Activated CD4-positive, alpha-beta T cell treated with anti-CD3 and anti-CD28 coated beads for 1 hour (primary cell): Measurements from ENCODE around the gene HHATL.
A peak's percentile ranks its signal among the peaks of the same experiment; 100 is the strongest.
"Not testable (repeated sequence)": the region's sequence is repeated elsewhere in the genome, so short reads cannot be mapped to it uniquely, and the experiment has no call there.

Experiments
- DNase-seq: peaks from one replicate; pipeline ENCODE4 v3.0.0-alpha.2; 2020

Gene HHATL

DNA sequence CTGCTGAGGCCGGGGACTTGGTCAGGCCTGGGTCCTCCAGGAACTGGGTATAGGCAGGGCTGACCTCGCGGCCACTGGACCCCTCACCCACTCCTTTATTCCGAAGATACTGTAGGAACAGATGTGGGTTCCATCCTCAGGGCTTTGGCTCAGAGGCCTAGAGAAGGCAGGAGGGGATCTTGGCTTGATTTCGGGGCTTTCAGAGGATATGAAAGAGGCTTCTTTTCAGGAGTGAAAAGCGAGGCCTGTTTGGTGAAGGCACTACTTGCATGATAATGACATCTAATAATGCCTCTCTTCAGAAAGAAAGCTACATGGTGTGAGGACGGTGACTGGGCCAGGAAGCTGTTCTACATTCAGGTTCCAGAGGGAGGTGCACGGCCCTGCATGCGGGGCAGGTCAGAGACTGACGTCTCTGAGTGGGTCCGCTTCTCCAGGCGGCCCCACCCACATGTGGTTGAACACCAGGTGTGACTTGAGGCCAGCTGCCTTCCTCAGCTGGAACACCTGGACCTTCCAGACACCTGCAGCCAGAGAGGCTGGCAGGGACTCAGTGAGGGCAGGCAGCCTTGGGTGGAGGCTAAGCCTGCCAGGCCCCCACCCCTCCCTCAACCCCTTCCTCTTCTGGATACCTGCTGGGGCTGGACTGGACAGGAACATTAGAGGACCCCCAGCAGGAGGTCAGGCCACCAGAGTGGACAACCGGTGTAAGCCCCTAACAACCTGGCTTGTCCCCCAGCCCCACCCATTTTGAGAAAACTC is 31.1 kb upstream of the HHATL start:
- DNase-seq: peak; percentile 7

DNA sequence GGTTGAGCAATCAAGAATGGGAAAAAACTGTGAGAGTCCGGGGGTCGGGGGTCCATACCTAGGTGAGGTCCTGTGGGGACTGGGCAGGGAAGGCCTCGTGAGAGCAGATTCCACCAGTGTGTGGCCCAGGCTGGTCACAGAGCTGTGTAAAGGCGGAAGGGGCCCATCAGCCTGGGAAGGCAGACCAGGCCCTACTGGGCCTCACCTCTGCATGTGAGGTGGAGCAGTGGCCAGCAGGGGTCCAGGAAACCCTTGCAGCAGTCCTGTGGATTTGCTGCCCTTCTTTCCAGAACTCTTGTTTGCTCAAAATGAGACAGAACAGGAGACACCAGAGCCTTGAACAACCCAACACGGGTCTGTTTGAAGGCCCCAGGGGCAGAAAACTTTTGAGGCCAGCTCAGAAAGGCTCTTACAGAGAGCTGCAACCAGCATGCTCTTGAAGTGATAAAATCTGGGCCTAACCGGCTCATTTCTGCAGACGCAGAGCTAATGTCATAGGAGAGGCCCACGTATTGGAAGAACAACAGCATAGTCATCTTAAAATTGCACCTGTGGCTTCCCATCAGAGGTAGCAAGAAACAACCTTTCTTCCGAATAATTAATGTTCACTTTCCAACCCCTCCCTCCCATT is 30.3 kb upstream of the HHATL start:
- peak; percentile 2 for DNase-seq

DNA sequence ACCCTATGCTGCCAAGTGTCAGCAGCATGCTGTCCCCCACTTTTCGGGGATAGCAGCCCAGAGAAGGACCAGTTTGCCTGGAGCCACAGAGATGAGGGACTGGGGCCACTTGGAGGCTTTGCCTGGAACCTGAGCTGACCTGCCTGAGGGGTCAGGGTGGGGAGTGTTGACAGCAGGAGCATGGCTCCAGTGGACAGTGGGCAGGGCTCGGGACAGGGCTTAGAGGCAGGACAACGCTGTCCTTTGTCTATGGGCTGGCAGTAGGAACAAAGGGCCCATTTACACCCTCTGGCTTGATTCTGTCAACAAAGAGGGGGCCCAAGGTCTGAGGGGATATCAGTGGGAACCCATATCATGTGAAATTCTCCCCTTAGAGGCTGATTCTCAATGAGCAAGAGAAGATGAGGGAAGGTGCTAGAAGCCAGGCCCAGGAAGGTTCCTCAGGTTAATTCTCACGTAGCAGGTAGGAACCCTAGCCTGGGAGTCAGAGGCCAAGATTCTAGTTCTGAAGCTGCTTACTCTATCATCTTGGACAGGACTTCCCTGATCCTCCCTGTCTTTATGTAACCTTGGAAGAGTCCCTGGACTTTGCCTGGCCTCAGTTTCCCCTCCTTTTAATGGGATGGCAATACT is 29.7 kb upstream of the HHATL start:
- no peak for DNase-seq

DNA sequence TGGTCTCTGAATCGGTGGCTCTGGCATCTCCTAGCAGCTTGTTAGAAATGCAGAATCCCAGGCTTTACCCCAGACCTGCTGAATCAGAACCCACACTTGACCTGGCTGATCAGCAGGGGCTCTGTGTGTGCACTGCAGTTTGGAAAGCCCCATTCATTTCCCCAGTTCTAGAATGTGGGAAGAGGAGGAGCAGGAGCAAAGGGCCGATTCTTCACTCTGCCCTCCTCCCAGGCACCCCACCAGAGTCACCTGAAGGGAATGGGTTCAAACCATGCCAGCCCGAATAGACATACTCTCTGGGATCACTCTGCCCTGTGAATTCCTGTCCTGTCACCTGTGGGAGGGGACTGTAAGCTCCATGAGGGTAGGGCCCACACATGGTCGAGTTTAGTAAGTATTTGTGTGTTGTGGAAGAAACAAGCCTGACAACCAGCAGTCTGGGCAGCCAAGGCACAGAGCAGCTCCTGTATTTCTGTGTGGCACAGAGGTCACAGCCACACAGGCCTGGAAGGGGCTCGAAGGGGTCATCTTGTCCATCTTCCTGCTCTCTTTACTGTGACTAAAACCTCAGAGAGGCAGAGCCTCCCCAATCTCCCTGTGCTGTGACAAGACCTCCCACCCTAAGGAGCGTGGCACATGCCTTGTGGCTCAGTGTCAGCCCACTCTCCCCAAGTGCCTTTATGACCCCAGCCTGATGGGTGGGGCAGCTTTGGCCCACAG is 29.0 kb upstream of the HHATL start:
- DNase-seq: peak; percentile 0

DNA sequence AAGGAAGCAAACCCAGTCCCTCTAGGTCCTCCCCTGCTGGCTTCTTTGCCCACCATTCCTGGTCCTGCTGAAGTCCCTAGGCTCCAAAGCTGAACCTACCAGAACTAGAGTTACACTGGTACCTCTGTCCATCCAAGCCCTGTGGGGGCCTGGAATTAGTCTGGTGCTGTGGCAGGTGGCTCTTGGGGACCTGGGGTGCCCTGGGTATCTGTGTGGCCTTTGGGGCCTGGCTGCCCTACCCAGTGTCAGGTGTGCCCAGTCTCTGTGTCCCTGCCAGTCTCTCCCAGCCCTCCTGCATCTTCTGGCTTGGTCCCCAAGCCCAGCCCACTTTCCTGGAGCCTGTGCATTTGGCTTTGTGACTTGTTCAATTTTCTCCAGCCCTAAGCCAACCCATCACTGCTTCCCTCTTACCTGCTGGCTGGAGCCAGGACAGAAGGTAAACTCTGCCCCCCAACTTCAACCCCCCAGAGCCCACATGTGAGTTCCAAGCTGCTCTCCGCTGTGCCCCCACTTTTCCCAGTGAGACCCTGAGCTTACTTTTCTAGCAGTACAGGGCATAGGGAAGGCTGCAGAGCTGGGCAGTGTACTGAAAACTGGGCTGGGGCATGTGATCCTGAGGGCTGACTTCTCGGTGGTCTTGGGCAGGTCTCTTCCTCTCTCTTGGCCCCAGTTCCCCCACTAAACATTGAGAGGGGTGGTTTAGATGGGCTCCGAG is 28.3 kb upstream of the HHATL start:
- DNase-seq: peak; percentile 1

DNA sequence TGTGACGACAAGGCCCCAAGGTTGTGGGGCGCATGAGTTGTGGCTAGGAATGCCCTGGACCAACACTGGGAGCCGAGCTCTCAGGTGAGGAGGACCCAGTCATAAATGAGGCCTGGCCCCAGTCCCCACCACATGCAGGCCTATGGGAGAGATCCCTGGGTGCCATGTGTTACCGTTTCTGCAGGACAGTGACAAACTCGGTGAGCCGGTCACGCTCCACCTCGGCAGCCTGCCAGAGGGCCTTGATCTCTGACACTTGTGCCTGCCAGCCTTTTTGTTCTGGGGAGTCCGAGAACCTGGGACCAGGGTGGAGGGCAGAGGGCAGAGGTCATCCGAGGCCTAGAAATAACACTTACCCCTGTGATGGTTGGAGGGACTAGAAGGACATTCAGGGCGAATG is 27.7 kb upstream of the HHATL start:
- DNase-seq: no peak

DNA sequence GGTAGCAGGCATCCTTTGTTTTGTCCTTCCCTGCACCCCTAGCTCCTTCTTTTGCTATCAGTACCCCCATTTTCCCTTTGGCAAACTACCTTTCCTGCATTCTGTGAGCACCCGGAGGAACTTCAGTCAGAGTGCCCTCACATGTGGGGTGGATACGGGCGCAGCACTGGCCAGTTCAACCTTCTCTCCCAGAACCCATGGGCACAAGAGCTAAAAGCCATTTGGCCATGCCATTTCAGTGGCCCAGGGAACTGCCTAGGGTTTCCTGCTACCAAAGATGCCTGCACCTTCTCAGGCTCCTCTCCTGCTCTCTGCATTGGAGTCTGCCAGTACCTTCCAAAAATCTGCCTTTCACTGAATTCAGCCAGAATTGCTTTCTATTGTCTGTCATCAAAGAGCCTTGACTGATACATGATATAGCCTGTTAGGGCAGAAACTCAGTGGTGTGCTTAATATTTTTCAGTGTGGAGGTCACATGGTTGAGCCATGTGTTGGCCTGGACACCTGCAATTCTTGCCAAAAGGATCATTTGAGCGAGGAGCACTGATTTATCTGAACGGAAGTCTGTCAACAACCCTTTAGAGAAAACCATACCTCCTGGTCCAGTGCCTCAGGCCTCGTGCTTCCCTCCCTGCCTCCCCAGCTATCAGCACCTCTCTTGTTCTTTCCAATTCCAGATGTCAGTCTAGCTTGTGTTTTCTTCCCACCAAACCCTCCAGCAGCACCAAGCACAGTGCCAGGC is 27.0 kb upstream of the HHATL start:
- no peak for DNase-seq

DNA sequence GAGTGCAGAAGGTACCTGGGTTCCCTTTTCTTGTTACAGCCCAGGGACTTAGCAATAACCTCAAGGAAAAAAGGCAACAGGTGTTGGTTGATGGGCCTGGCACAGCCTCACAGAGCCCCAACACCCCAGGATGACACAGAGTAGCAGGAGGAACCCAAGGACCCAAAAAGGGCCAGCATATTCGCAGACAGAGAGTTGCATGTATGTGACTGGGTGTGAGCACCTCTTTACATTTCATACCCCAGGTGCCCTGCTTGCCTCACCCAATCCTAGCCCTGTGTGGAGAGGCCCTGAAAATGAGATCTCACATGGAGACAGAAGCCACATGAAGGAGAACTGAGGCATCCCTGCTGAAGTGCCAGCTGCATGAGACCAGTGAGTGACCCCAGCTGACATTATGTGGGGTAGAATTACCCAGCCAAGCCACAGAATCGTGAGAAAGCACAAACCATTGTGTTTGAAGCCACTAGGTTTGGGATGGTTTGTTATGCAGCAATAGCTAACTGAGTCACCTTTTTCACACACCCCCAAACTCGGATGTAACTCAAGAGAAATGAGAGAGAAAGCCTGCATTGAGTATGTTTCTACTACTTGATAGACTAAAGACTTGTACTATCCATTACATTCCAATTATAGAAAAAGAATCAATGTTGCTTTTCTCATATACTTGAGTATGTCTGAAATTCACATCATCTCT is 26.2 kb upstream of the HHATL start:
- DNase-seq: peak; percentile 2

DNA sequence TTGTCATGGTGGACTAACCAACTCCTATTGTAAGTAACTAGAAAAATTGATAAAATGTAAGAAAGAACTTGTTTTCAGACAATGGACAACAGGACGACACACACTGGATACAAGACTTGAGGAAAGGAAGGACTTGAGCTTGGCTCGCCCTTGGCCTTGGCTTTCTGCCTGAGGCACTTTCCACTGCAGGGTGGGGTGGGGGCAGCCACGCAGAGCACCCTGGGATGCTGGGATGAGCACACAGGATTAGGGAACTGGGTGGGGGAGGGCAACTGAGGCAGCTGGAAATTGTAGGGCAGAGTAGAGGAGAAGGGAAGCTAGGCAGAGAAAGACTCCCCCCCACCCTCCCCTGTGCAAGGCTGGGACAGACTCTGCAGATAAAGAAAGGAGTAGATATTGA is 25.5 kb upstream of the HHATL start:
- DNase-seq: no peak

DNA sequence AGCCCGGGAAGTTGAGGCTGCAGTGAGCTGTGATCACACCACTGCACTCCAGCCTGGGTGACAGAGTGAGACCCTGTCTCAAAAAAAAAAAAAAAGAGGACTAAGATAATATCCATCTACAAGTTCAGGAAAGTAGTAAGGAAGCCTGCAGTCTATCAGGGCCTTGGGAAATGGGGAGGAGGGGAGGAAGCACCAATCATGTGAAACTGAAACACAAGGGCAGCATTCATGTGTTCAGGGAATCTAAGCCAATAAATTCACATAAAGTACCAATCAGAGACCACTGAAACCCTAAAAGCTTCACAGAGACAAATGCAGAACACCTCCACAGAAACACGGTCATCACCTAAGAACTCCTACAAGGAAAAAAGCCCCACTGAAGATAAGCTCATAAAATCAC is 22.9 kb upstream of the HHATL start:
- no peak for DNase-seq

DNA sequence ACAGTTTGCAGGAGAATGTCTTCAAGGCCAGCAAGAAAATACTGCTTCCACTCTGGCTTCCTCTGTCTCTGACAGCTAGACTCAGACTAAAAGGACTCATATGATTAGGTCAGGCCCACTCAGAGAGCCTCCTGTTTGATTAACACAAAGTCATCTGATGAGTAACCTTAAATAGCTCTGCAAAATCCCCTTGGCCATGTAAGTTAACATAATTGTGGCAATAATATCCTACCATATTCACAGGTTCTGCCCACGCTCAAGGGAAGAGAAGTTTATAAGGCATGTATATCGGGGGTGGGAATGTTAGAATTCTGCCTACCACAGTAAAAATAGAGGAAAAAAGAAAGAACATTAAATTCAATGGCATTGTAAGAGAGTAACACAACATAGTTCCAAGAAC is 20.6 kb upstream of the HHATL start:
- DNase-seq: no peak

DNA sequence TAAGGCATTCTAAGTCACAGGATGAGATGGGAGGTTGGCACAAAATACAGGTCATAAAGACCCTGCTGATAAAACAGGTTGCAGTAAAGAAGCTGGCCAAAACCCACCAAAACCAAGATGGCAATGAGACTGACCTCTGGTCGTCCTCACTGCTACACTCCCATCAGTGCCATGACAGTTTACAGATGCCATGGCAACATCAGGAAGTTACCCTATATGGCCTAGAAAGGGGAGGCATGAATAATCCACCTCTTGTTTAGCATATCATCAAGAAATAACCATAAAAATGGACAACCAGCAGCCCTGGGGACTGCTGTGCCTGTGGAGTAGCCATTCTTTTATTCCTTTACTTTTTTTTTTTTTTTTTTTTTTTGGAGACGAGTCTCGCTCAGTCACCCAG is 19.8 kb upstream of the HHATL start:
- not testable (repeated sequence) for DNase-seq

DNA sequence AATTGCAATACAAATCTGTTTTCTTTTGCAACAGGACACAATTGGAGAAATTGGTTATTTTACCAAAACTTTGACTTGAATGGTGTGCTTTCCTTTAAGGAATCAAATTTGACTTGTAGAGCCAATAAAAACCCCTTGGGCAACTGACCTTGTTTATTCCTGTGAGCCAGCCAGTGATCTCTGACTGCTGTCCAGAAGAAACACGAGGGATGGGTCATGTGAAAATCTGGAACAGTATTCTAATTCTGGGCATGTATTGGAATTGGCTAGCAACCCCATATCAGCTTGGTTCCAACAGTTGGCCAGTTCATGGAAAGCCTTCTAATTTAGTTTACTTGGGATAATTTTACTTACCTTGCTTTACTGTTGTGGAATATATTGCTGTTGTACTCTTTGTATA is 19.1 kb upstream of the HHATL start:
- no peak for DNase-seq

DNA sequence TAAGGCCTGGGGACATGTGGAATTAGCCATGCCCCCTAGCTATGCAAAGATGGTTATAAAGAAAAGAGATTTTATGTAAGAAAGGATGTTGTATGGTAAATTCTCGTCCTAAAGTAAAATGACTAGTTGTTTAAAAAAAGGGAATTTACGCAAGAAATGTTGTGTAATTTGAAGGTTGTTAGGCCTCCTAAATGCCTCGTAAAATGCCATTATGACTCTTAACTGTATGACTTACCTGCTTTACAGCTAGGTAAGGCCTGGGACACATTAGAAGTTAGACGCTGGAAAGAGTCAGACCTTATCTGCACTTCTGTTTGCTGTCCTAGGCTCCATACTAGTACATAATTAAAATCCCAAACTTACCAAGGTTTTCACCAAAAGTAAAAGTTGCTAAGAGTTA is 17.5 kb upstream of the HHATL start:
- DNase-seq: no peak

DNA sequence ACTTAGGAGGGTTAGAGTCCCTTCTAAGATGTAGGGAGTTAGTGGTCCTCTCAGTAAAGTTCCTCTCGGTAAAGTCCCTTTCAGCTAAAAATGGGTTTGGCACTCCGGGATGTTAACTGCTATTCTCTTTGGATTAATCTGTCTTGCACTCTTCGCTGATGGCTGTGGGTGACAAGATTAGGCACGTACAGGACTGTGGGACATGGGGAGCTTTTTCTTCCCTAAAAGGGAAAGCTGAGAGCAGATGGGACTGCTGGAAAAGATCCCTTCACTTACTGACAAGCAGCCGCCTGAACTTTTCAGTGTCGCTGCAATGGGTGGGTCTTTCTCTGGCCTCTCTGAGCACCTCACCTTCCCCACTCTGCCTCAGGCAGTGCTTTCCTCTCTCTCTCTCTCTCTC is 16.4 kb upstream of the HHATL start:
- DNase-seq: no peak

DNA sequence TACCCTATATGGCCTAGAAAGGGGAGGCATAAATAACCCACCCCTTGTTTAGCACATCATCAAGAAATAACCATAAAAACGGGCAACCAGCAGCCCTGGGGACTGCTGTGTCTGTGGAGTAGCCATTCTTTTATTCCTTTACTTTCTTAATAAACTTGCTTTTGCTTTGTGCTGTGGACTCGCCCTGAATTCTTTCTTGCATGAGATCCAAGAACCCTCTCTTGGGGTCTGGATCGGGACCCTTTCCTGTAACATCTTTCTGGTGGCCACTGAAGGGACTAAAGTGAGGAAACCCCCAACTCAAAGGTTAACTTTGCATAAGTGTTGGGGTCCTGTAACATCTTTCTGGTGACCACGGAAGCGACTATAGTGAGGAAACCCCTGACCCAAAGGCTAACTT is 15.7 kb upstream of the HHATL start:
- DNase-seq: no peak

DNA sequence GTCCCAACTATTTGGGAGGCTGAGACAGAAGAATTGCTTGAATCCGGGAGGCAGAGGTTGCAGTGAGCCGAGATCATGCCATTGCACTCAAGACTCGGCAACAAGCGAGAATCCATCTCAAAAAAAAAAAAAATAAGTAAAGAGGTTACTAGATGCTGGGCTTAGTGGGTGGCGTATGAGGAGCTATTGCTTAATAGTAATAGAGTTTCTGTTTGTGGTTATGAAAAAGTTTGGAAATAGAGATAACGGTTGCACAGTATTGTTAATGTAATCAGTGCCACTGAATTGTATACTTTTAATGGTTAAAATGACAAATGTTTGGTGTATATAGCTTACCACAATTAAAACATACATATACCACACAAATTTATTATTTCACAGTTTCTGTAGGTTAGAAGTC is 14.7 kb upstream of the HHATL start:
- DNase-seq: no peak

DNA sequence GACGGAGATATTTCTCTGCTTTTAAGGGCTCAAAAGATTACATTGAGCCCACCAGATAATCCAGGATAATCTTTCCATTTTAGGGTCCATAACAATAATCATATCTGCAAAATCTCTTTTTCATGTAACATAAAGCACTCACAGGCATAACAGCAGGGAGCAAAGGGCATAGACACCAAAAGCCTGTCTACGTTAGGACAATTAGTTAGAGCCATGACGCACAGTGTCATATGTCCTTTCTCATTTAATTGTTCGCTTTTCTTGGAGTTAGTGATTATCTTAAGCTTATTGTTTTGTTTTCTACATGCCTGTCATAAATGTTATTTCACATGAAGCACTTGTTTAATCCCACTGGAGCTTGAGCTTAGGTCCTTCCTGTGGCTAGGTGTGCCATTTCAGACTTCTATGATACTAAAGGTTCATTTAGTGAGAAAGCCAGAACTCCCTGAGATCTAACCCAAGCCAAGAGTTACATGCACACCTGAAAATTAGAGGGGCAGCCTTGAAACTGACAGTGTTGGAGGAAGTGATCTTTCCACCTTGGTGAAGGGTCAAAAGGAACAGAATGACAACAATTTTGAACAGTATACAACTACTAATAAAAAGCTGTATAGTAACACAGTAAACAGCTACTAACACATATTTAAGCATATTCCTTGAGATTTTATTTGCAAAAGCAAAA is 11.7 kb upstream of the HHATL start:
- no peak for DNase-seq

DNA sequence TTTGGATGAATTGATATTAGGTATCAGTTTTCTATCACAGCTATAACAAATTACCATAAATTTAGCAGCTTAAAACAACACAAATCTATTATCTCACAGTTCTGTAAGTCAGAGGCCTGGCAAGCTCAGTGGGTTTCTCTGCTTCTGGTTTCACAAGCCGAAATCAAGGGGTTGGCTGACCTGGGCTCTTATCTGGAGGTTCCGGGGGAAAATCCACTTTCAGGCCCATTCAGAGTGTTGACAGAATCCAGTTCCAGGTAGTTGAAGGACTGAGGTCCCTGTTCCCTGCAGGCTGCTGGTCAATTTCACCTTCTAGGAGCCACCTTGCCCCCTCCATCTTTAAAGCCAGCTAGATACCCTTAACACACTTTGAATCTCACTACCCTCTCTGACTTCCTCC is 11.1 kb upstream of the HHATL start:
- no peak for DNase-seq

DNA sequence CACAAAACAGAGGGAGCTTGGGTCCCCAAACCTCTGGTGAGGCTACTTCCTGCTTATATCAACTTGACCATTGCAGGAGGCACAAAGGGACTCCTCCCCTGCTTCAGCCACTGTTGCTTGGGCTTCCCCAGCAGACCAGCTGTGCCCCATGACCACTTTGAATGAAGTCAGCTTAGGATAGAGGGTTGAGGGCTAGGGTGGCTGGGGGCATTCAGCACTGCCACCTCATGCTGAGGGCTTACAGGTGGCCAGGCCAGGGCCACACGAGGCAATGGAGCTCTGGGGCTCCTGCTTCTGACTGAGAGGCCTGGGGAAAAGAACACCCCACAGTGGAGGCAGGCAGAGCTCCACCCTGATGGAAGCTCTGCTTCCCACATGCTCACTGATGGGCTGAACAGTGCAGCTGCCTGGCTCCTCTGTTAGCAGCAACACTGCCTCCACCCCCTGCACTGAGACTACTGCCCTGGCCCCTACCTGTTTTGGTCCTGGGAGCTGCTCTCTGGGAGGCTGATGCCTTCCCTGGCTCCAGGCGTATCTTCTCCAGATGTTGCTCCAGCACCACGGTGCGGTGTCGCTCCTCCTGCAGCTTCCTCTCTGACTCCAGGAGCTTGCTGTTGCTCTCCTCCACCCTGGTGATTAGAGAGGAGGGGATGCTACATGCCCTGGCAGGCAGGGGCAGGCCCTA is 10.2 kb upstream of the HHATL start:
- no peak for DNase-seq

DNA sequence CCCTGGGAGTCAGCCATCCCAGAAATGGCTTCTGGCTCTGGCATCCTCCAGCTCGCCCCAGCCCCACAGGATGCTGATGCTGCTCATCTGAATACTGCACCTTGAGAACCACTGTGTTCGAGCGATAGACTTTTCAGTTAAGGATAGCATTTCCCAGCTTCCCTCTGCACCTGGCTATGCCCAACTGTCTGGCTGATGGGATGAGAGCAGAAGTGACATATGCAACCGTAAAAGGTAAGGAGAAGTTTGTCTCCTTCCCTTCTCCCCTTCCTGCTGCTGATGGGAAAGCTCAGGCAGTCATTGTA is 9.7 kb upstream of the HHATL start:
- no peak for DNase-seq
